ENCODE measurements around the gene SH3PXD2A. TPM values are rescaled to one million over a fixed set of nuclear protein-coding genes. Genes with fewer than 3 reads are reported as not detected.

SH3PXD2A gene
- total and polyA plus RNA-seq, 2 of the 4 experiments (the other 2 are of a cell fraction), result 6.3 to 23.0 TPM

DNA sequence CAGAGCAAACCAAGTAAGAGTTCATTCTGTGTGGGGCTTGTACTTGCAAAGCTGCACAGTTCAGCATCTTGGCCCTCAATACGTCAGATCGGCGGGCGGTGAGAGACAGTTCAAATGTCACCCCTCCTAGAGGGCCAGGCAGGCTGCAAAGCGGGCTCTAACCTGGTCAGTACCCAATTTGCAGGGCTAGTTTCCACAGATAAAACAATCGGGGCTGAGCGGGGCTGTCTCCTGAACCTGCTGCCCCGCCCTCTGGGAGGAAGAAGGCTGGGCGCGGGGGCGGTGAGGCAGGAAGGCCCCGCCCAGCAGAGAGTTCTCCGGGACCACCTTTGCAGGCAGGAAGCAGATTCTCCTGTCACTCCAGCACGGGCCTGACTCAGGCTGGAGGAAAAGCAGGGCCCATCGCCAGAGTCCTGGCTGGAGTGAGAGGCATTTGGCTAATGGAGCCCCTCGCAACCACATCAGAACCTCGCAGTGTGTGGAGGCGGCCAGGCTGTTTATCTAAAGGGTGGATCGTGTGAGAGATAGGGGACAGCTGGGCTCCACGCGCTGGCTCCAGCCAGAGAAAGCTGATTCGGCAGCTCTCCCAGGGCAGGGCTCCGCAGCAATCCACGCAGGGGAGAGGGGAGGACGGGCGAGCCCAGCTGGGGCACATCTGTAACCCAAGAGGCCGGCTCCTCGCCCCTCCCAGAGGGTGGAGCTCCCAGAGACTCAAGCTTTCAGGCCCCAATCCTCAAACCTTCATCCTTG, 83.1 kb downstream of the SH3PXD2A start:
- Histone ChIP-seq H3K9me3 (ENCODE audit: control insufficient read depth, insufficient read depth, low read length) (no peaks in the 10 kb centered on the region), H4K5ac (ENCODE audit: low read depth, low read length) (no peak overlapping the region), H4K8ac (ENCODE audit: low read depth in 2 of 2, low read length in 2 of 2) (peak overlapping the region in 1 of 2 experiments; percentile 70; a peak in 1 of 4 replicates), H2BK5ac (ENCODE audit: low read depth, low read length, poor library complexity, severe bottlenecking) (peak overlapping the region; percentile 19), H3K4me3 (ENCODE audit: insufficient read depth, low read depth, low read length) (0 out of 2 replicates have a peak overlapping the region, but pooled peaks have one; percentile 4), H3K4me1 (ENCODE audit: control insufficient read depth, insufficient read depth, low read length) (peaks cover 8% of the 10 kb centered on the region; the same call in 1 of the 2 replicates), H3K23ac (ENCODE audit: low read depth, low read length) (peak overlapping the region; percentile 23; the same call in 1 of the 2 replicates), H3K4ac (ENCODE audit: low read depth, low read length) (peak overlapping the region; percentile 61), H3K79me1 (ENCODE audit: low read depth in 1 of 2, low read length in 2 of 2) (peaks cover 3 to 26% of the 10 kb centered on the region in 2 experiments; a peak in 2 of 4 replicates), H3K4me2 (ENCODE audit: low read depth, low read length) (peak overlapping the region; percentile 49), H3K9me1 (ENCODE audit: insufficient read depth, low read length) (peaks cover 6% of the 10 kb centered on the region; the same call in 1 of the 2 replicates), H3K27me3 (ENCODE audit: control insufficient read depth, insufficient read depth, low read length) (no peaks in the 10 kb centered on the region), H3K36me3 (ENCODE audit: control insufficient read depth, insufficient read depth, low read length) (no peaks in the 10 kb centered on the region), H3K56ac (ENCODE audit: extremely low read depth, insufficient read depth, low read length) (no peak overlapping the region), H2BK20ac (ENCODE audit: low read depth, low read length) (no peak overlapping the region), H2BK15ac (ENCODE audit: low read depth, low read length) (no peak overlapping the region), H4K20me1 (ENCODE audit: insufficient read depth, low read length) (peaks cover 4% of the 10 kb centered on the region; the same call in 1 of the 2 replicates), H3K14ac (replicated peaks; ENCODE audit: low read depth, low read length) (peak overlapping the region; percentile 85), H3K27ac (ENCODE audit: insufficient read depth, low read length) (peak overlapping the region; percentile 26), H3K9ac (ENCODE audit: low read depth, low read length) (peak overlapping the region; percentile 7; the same call in 1 of the 2 replicates), H2AK5ac (ENCODE audit: low read depth, low read length) (no peak overlapping the region), H2BK120ac (ENCODE audit: low read depth, low read length) (peak overlapping the region; percentile 54), H2AFZ (replicated peaks; ENCODE audit: low read length, poor library complexity) (peak overlapping the region; percentile 93), H4K91ac (ENCODE audit: insufficient read depth, low read depth, low read length) (peak overlapping the region; percentile 26), H2AK9ac (replicated peaks; ENCODE audit: low read depth, low read length, poor library complexity) (peak overlapping the region; percentile 94), H3K18ac (ENCODE audit: low read depth, low read length) (no peak overlapping the region)
- 1% methylated on average over 15 of the region's 28 CpGs; no CpG with 5 or more reads in 1 of the 2 experiments for WGBS, 2 experiments (ENCODE audit: extremely low coverage in 2 of 2, insufficient read length in 1 of 2)
- no TSS peak for BruUV-seq (replicated peaks)
- ATAC-seq (ENCODE audit: low read depth) (peak; percentile 98), DNase-seq (peak; percentile 98)
- ChIA-PET CTCF (interaction anchor here (0.8 to 1.1 kb wide), 3 partner anchors 9 to 82 kb away, joined by 3 to 4 read pairs (median 3); no protein-coding TSS in a partner anchor), POLR2A (ENCODE audit: unreplicated experiment) (no interaction called here)
- in situ Hi-C loops (cut with MboI; ENCODE audit: low sequenced_read_pairs), result no loop called here
- dilution Hi-C loops (cut with HindIII; ENCODE audit: low sequenced_read_pairs, unreplicated experiment), result no loop called here
- intact Hi-C loops (cut with micrococcal nuclease), result loop anchor here (1.0 to 5.0 kb wide), 2 partner anchors 33 to 80 kb away; no protein-coding TSS in a partner anchor
- TF ChIP-seq RAD21 (IDR thresholded peaks at IDR 0.05; ENCODE audit: low read length) (peak; percentile 4; the same call in 1 of the 2 replicates), FOS (IDR thresholded peaks at IDR 0.05; ENCODE audit: low read depth, low read length) (peak; percentile 46), RFX5 (IDR thresholded peaks at IDR 0.05; ENCODE audit: low read depth, low read length) (no peak), CHD1 (IDR thresholded peaks at IDR 0.05; ENCODE audit: low read depth, low read length) (no peak), POLR2A (IDR thresholded peaks at IDR 0.05; ENCODE audit: low read depth, low read length) (peak; percentile 20; the same call in 1 of the 2 replicates), RCOR1 (IDR thresholded peaks at IDR 0.05; ENCODE audit: insufficient replicate concordance, low read length) (peak; percentile 93), MAFK (IDR thresholded peaks at IDR 0.05; ENCODE audit: low read depth, low read length) (peak; percentile 77), CEBPB (IDR thresholded peaks at IDR 0.05; ENCODE audit: low read depth, low read length) (no peak), BHLHE40 (IDR thresholded peaks at IDR 0.05; ENCODE audit: low read depth, low read length) (peak; percentile 92), MXI1 (IDR thresholded peaks at IDR 0.05; ENCODE audit: borderline replicate concordance, low read depth, low read length) (peak; percentile 83), NFE2L2 (IDR thresholded peaks at IDR 0.05; ENCODE audit: low read depth, low read length) (peak; percentile 44; the same call in 1 of the 2 replicates), ELK1 (IDR thresholded peaks at IDR 0.05; ENCODE audit: borderline replicate concordance, low read depth, low read length) (no peak), USF2 (IDR thresholded peaks at IDR 0.05; ENCODE audit: low read depth, low read length) (no peak), MAZ (IDR thresholded peaks at IDR 0.05; ENCODE audit: borderline replicate concordance, low read depth, low read length) (peak; percentile 51), SMC3 (IDR thresholded peaks at IDR 0.05; ENCODE audit: low read depth, low read length) (peak; percentile 33; the same call in 1 of the 2 replicates)
